HepG2 (cell line): ENCODE results near the gene APBB1. TPM values are rescaled to one million over a fixed set of nuclear protein-coding genes. Genes with fewer than 3 reads are reported as not detected.

ENCODE experiments used
- ATAC-seq: fragments of 200-7000 bp; cut with Tn5 transposase; 3 replicates; pipeline ENCODE4 v1.9.1; 2020; ENCODE audit warnings: mild to moderate bottlenecking, moderate library complexity
- BruUV-seq: library from RNA; stranded (reverse); fragments of 400-500 nt; replicated peaks from 2 replicates; lab custom pipeline; 2021; lab: Mats Ljungman, UMichigan
- CTCF ChIA-PET: fragments of 300-600 bp; formaldehyde crosslinking; extraction: SDS; loops from one replicate; lab custom pipeline; 2021; ENCODE audit warnings: low total read pairs, inconsistent platforms, low intra/inter-chr PET ratio; lab: Yijun Ruan, JAX
- POLR2A ChIA-PET: fragments of 350-600 bp; sonication (Branson Sonifier 250); formaldehyde crosslinking; loops from one replicate; lab custom pipeline; 2020; ENCODE audit warnings: antibody characterized with exemption, inconsistent platforms; lab: Yijun Ruan, JAX
- DNase-seq: peaks from one replicate; pipeline ENCODE4 v3.0.0-alpha.2; 2015; ENCODE audit warnings: low spot score
- FAIRE-seq: peaks from 3 replicates; lab custom pipeline; 2011; peaks lifted over from hg19 to GRCh38; lab: Jason Lieb, UNC
- H2AFZ ChIP-seq: one replicate; pipeline ENCODE4 v1.6.1; 2011; ENCODE audit warnings: low read length, inconsistent platforms
- H3K27ac ChIP-seq: fragments of 300-600 bp; 3 replicates; pipeline ENCODE4 v1.8.0; 2011; ENCODE audit warnings: mixed run types, mild to moderate bottlenecking, mixed read lengths, low read length, inconsistent platforms; ENCODE audit not compliant: insufficient read depth; ENCODE audit errors: extremely low read length
- H3K27me3 ChIP-seq, 2 experiments: fragments of 200-600 bp in 1 of 2; 2 replicates in 1 of 2; 3 replicates in 1 of 2; pipeline versions ENCODE4 v1.6.0 to v1.8.0; 2011; ENCODE audit warnings: low read length in 2 of 2, mild to moderate bottlenecking in 2 of 2, moderate library complexity in 2 of 2, inconsistent platforms in 1 of 2; ENCODE audit not compliant: insufficient read depth in 2 of 2, control insufficient read depth in 1 of 2
- H3K36me3 ChIP-seq, 2 experiments: fragments of 200-600 bp in 1 of 2; replicated peaks in 1 of 2; 2 replicates in 1 of 2; 3 replicates in 1 of 2; pipeline versions ENCODE4 v1.5.1 to v1.8.0; 2011; ENCODE audit warnings: low read length in 2 of 2, inconsistent platforms in 1 of 2; ENCODE audit not compliant: insufficient read depth in 2 of 2, control insufficient read depth in 1 of 2
- H3K4me1 ChIP-seq: 2 replicates; pipeline ENCODE4 v1.5.1; 2012; ENCODE audit warnings: low read length, inconsistent platforms; ENCODE audit not compliant: insufficient read depth
- H3K4me2 ChIP-seq: 2 replicates; pipeline ENCODE4 v1.6.0; 2011; ENCODE audit warnings: low read depth, low read length, inconsistent platforms
- H3K4me3 ChIP-seq, 3 experiments: fragments of 200-600 bp in 1 of 3; sonication (generic), shearing (Covaris generic) in 1 of 3; replicated peaks in 1 of 3; 2 replicates each; pipeline ENCODE4 v1.5.1; 2011 to 2016; ENCODE audit warnings: low read length in 3 of 3, inconsistent platforms in 2 of 3, low read depth in 2 of 3, mild to moderate bottlenecking in 2 of 3, control low read depth in 1 of 3, mixed read lengths in 1 of 3; ENCODE audit not compliant: insufficient read depth in 1 of 3
- H3K79me2 ChIP-seq: one replicate; pipeline ENCODE4 v1.6.1; 2011; ENCODE audit warnings: low read length, inconsistent platforms; ENCODE audit not compliant: insufficient read depth
- H3K9ac ChIP-seq: 2 replicates; pipeline ENCODE4 v1.6.0; 2011; ENCODE audit warnings: mild to moderate bottlenecking, low read depth, low read length, inconsistent platforms; ENCODE audit not compliant: insufficient read depth
- H3K9me3 ChIP-seq: 2 replicates; pipeline ENCODE4 v1.5.1; 2012; ENCODE audit warnings: mild to moderate bottlenecking, low read length
- H4K20me1 ChIP-seq: 2 replicates; pipeline ENCODE4 v1.6.0; 2011; ENCODE audit warnings: inconsistent platforms, mild to moderate bottlenecking, low read length, moderate library complexity; ENCODE audit not compliant: insufficient read depth
- FOXK1 ChIP-seq: sonication (generic); formaldehyde crosslinking; IDR thresholded peaks from 2 replicates; pipeline ENCODE4 v1.4.0; 2020; ENCODE audit warnings: low read depth, missing genetic modification reagents, borderline replicate concordance
- GATAD2A ChIP-seq: IDR thresholded peaks from 2 replicates; pipeline ENCODE4 v1.6.1; 2016
- JARID2 ChIP-seq: sonication (generic); formaldehyde crosslinking; IDR thresholded peaks from 2 replicates; pipeline ENCODE4 v1.8.1; 2023; ENCODE audit warnings: missing genetic modification reagents, inconsistent platforms; ENCODE audit not compliant: insufficient replicate concordance
- KDM4B ChIP-seq: sonication (generic); formaldehyde crosslinking; IDR thresholded peaks from 2 replicates; pipeline ENCODE4 v1.4.0; 2020; ENCODE audit warnings: missing genetic modification reagents
- KLF11 ChIP-seq: IDR thresholded peaks from 2 replicates; pipeline ENCODE4 v1.6.1; 2016; ENCODE audit warnings: missing compliant biosample characterization
- LCORL ChIP-seq, 2 experiments: fragments of 450-650 bp in 1 of 2; sonication (generic) in 1 of 2; formaldehyde crosslinking in 1 of 2; IDR thresholded peaks; 2 replicates each; pipeline versions ENCODE4 v1.5.0 to v1.6.1; 2017 to 2020; ENCODE audit warnings: antibody characterized with exemption in 1 of 2, missing genetic modification reagents in 1 of 2
- MAFK ChIP-seq, 2 experiments: IDR thresholded peaks in 1 of 2; conservative IDR thresholded peaks in 1 of 2; 2 replicates each; pipeline ENCODE4 v1.6.1; 2011; ENCODE audit warnings: improper control_type of control experiment in 2 of 2, low read length in 2 of 2
- NFYC ChIP-seq: IDR thresholded peaks from 2 replicates; pipeline ENCODE4 v1.6.1; 2016; ENCODE audit warnings: missing genetic modification reagents, missing compliant biosample characterization
- ONECUT2 ChIP-seq: sonication (generic); formaldehyde crosslinking; IDR thresholded peaks from 2 replicates; pipeline ENCODE4 v1.4.0; 2020; ENCODE audit warnings: missing genetic modification reagents
- PHF8 ChIP-seq: sonication (generic); formaldehyde crosslinking; IDR thresholded peaks from 2 replicates; pipeline ENCODE4 v1.5.0; 2020; ENCODE audit warnings: missing genetic modification reagents
- SOX13 ChIP-seq, 3 experiments: fragments of 450-650 bp in 1 of 3; sonication (generic) in 1 of 3; formaldehyde crosslinking in 1 of 3; IDR thresholded peaks in 2 of 3; conservative IDR thresholded peaks in 1 of 3; 2 replicates each; pipeline versions ENCODE4 v1.5.0 to v1.6.1; 2016 to 2020; ENCODE audit warnings: antibody characterized with exemption in 1 of 3, mild to moderate bottlenecking in 1 of 3, missing compliant biosample characterization in 1 of 3, missing genetic modification reagents in 1 of 3, moderate library complexity in 1 of 3
- ZMAT3 ChIP-seq: sonication (generic); formaldehyde crosslinking; conservative IDR thresholded peaks from 2 replicates; pipeline ENCODE4 v1.7.0; 2021; ENCODE audit warnings: missing genetic modification reagents
- ZNF101 ChIP-seq: sonication (generic); formaldehyde crosslinking; IDR thresholded peaks from 2 replicates; pipeline ENCODE4 v1.4.0; 2020; ENCODE audit warnings: mild to moderate bottlenecking, low read depth, missing genetic modification reagents, borderline replicate concordance
- ZNF276 ChIP-seq: sonication (generic); formaldehyde crosslinking; IDR thresholded peaks from 2 replicates; pipeline ENCODE4 v1.4.0; 2020; ENCODE audit warnings: mild to moderate bottlenecking, low read depth, missing genetic modification reagents
- ZNF614 ChIP-seq: IDR thresholded peaks from 2 replicates; pipeline ENCODE4 v1.6.1; 2018; ENCODE audit warnings: missing biosample characterization, missing genetic modification reagents, inconsistent platforms, borderline replicate concordance
- WGBS: methylation state at CpG from one replicate; pipeline ENCODE4 v1.1.6; 2017; ENCODE audit warnings: low lambda C conversion rate; 5-methylcytosine and 5-hydroxymethylcytosine counted together
- in situ Hi-C: cut with HindIII; loops from 2 replicates; pipeline ENCODE4 v1.10.0; 2017; ENCODE audit warnings: low pct_unique_long_range_greater_than_20kb; ENCODE audit not compliant: extremely low pct_ligation_motif_present
- intact Hi-C: fragments of 100-400 bp; cut with micrococcal nuclease; formaldehyde crosslinking; loops from one replicate; pipeline ENCODE4 v1.10.0; 2022; ENCODE audit not compliant: unreplicated experiment
- polyA plus RNA-seq, 8 experiments: library from polyadenylated mRNA; depleted of rRNA in 3 of 8; stranded (reverse) in 7 of 8; unstranded in 1 of 8; fragments of >200 nt; fragmentation: Illumina TruSeq in 4 of 8; extraction: Trizol in 4 of 8; gene quantifications; 2 replicates each; pipeline versions ENCODE4 v1.2.1 to v1.2.3, GENCODE V29; 2011 to 2016; ENCODE audit warnings: low read depth in 4 of 8, missing spikeins in 1 of 8, mixed read lengths in 1 of 8; ENCODE audit not compliant: insufficient read depth in 1 of 8
- total RNA-seq, 5 experiments: library from RNA; depleted of rRNA; stranded (reverse); fragments of >200 nt; fragmentation: Illumina TruSeq; extraction: Trizol; gene quantifications; 2 replicates each; pipeline ENCODE4 v1.2.3, GENCODE V29; 2016; ENCODE audit warnings: low read depth in 1 of 5
- TF ChIP-seq, protein P1 (sequence below), 2 experiments: sonication (generic) in 1 of 2; formaldehyde crosslinking in 1 of 2; IDR thresholded peaks; 2 replicates each; pipeline versions ENCODE4 v1.4.0 to v1.6.1; 2018 to 2020; ENCODE audit warnings: missing genetic modification reagents in 2 of 2, borderline replicate concordance in 1 of 2, low read depth in 1 of 2, mild to moderate bottlenecking in 1 of 2, missing biosample characterization in 1 of 2
- TF ChIP-seq, protein P2 (sequence below): sonication (generic); formaldehyde crosslinking; IDR thresholded peaks from 2 replicates; pipeline ENCODE4 v1.8.1; 2023; ENCODE audit warnings: missing genetic modification reagents, inconsistent platforms, borderline replicate concordance

Gene APBB1
- total and polyA plus RNA-seq, 2 of the 13 experiments (the other 11 are each of a cell fraction or from before 2014, with no cell fraction given), result 1.7 to 3.5 TPM

DNA sequence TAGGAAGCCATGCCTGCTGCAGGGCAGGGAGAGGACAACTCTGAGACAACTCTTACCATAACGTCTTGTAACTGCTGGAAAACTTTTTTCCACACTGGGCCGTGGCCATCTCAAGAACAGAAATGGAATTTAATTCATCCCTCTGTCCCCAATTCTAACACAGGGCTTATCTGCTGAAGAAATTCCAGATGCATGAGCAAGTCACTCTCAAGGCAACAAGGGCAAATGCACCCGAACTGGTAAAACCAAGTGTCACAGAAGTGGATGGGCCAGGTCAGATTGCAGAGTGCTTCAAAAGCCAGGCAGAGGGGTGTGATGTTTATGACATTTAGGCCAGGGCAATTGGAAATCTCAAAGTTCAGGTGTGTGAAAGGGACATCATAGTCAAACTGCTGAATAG lies 21.3 kb downstream of the APBB1 start:
- CTCF ChIA-PET, result no interaction called here
- Histone ChIP-seq H3K4me3 (no peak overlapping the region), H3K9me3 (no peaks in the 10 kb centered on the region), H3K36me3 (no peaks in the 10 kb centered on the region), H4K20me1 (no peaks in the 10 kb centered on the region), H3K79me2 (no peaks in the 10 kb centered on the region), H3K27me3 (0 out of 5 replicates have a peak, but pooled peaks cover 0 to 3% of the 10 kb centered on the region in 2 experiments), H3K4me2 (no peak overlapping the region), H2AFZ (no peak overlapping the region), H3K27ac (no peak overlapping the region), H3K4me1 (peaks cover 19% of the 10 kb centered on the region), H3K9ac (no peak overlapping the region)
- ATAC-seq (no peak), DNase-seq (no peak), FAIRE-seq (no peak)
- intact Hi-C loops, result no loop called here
- BruUV-seq, result no TSS peak
- POLR2A ChIA-PET, result no interaction called here
- 0% methylated on average over 3 of the region's 3 CpGs for WGBS
- in situ Hi-C loops, result no loop called here
- no peak for TF ChIP-seq FOXK1
- TF ChIP-seq, protein P1, sequence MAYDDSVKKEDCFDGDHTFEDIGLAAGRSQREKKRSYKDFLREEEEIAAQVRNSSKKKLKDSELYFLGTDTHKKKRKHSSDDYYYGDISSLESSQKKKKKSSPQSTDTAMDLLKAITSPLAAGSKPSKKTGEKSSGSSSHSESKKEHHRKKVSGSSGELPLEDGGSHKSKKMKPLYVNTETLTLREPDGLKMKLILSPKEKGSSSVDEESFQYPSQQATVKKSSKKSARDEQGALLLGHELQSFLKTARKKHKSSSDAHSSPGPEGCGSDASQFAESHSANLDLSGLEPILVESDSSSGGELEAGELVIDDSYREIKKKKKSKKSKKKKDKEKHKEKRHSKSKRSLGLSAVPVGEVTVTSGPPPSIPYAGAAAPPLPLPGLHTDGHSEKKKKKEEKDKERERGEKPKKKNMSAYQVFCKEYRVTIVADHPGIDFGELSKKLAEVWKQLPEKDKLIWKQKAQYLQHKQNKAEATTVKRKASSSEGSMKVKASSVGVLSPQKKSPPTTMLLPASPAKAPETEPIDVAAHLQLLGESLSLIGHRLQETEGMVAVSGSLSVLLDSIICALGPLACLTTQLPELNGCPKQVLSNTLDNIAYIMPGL (CRISPR knock-in tag; IDR thresholded peaks at IDR 0.05; ENCODE audit: borderline replicate concordance in 1 of 2, low read depth in 1 of 2), result no peak
- TF ChIP-seq ZNF276 (CRISPR knock-in tag), result no peak
- no peak for TF ChIP-seq NFYC (CRISPR knock-in tag)
- no peak for TF ChIP-seq ZMAT3 (CRISPR knock-in tag)
- TF ChIP-seq ONECUT2 (CRISPR knock-in tag), result no peak
- TF ChIP-seq ZNF614 (CRISPR knock-in tag), result no peak
- no peak for TF ChIP-seq KDM4B (CRISPR knock-in tag)
- TF ChIP-seq LCORL (IDR thresholded peaks at IDR 0.05), result no peak
- no peak for TF ChIP-seq LCORL (CRISPR knock-in tag; IDR thresholded peaks at IDR 0.05)
- TF ChIP-seq SOX13 (IDR thresholded peaks at IDR 0.05), result no peak
- TF ChIP-seq SOX13 (CRISPR knock-in tag; conservative IDR thresholded peaks at IDR 0.05 in 1 of 2, IDR thresholded peaks at IDR 0.05 in 1 of 2), result no peak
- TF ChIP-seq ZNF101 (CRISPR knock-in tag), result no peak
- no peak for TF ChIP-seq MAFK (conservative IDR thresholded peaks at IDR 0.05 in 1 of 2, IDR thresholded peaks at IDR 0.05 in 1 of 2; ENCODE audit: low read length in 2 of 2)
- TF ChIP-seq, protein P2, sequence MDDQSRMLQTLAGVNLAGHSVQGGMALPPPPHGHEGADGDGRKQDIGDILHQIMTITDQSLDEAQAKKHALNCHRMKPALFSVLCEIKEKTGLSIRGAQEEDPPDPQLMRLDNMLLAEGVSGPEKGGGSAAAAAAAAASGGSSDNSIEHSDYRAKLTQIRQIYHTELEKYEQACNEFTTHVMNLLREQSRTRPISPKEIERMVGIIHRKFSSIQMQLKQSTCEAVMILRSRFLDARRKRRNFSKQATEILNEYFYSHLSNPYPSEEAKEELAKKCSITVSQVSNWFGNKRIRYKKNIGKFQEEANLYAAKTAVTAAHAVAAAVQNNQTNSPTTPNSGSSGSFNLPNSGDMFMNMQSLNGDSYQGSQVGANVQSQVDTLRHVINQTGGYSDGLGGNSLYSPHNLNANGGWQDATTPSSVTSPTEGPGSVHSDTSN (CRISPR knock-in tag), result no peak
- TF ChIP-seq PHF8 (CRISPR knock-in tag), result no peak
- TF ChIP-seq KLF11 (CRISPR knock-in tag), result no peak
- no peak for TF ChIP-seq GATAD2A (CRISPR knock-in tag)
- TF ChIP-seq JARID2 (CRISPR knock-in tag), result no peak
